Uterus (tissue), 4 donors: ENCODE data around the gene LIMCH1. TPM values are rescaled to one million over a fixed set of nuclear protein-coding genes. Genes with fewer than 3 reads are reported as not detected.

ENCODE experiments used
- DNase-seq, 2 donors: peaks; one replicate each; pipeline ENCODE4 v3.0.0-alpha.2; 2019 to 2020
- H3K27ac ChIP-seq, 2 donors: fragments of 200-600 bp; sonication (generic); 1 replicate in 1 of 2; 2 replicates in 1 of 2; pipeline ENCODE4 v1.5.1; 2016 to 2018
- H3K27me3 ChIP-seq, 2 donors: fragments of 200-600 bp; sonication (generic); one replicate each; pipeline ENCODE4 v1.5.1; 2018 to 2019; ENCODE audit warnings: control low read depth in 1 of 2
- H3K36me3 ChIP-seq, 2 donors: fragments of 200-600 bp; sonication (generic); one replicate each; pipeline ENCODE4 v1.5.1; 2019; ENCODE audit warnings: control low read depth in 1 of 2
- H3K4me1 ChIP-seq, 2 donors: fragments of 200-600 bp; sonication (generic); one replicate each; pipeline ENCODE4 v1.5.1; 2018 to 2019; ENCODE audit warnings: control low read depth in 1 of 2
- H3K4me3 ChIP-seq, 2 donors: fragments of 200-600 bp; sonication (generic); 1 replicate in 1 of 2; 2 replicates in 1 of 2; pipeline ENCODE4 v1.5.1; 2018 to 2019; ENCODE audit warnings: mild to moderate bottlenecking in 1 of 2
- H3K9me3 ChIP-seq, 2 donors: fragments of 200-600 bp; sonication (generic); one replicate each; pipeline ENCODE4 v1.5.1; 2019; ENCODE audit warnings: control low read depth in 1 of 2
- POLR2A ChIP-seq, 2 donors: fragments of 450-650 bp; IDR thresholded peaks; one replicate each; pipeline ENCODE4 v1.6.1; 2016; ENCODE audit warnings: antibody characterized with exemption in 2 of 2, mild to moderate bottlenecking in 1 of 2, moderate library complexity in 1 of 2
- intact Hi-C: fragments of 100-400 bp; cut with DNase I; formaldehyde crosslinking; loops from one replicate; pipeline ENCODE4 v1.15.1; 2023; ENCODE audit warnings: low total_unique reads
- total RNA-seq, 4 donors: library from RNA; depleted of rRNA in 3 of 4; stranded (reverse); fragments of >200 nt in 3 of 4; gene quantifications; one replicate each; pipeline versions ENCODE4 v1.1.0 to v1.2.4, GENCODE V29; 2014 to 2023
- TF ChIP-seq, protein P1 (sequence below), 4 experiments: fragments of 200-600 bp in 2 of 4; fragments of 450-650 bp in 2 of 4; sonication (generic) in 2 of 4; IDR thresholded peaks; one replicate each; pipeline ENCODE4 v1.5.1; 2016 to 2019; ENCODE audit warnings: antibody characterized with exemption in 4 of 4, mild to moderate bottlenecking in 2 of 4, moderate library complexity in 1 of 4
- donor health status: DM: yes; HTN: yes; CAD: no.

The LIMCH1 gene
- total RNA-seq, 4 donors from 2014 or later: 12.9 to 49.5 (median 28.2) TPM

DNA sequence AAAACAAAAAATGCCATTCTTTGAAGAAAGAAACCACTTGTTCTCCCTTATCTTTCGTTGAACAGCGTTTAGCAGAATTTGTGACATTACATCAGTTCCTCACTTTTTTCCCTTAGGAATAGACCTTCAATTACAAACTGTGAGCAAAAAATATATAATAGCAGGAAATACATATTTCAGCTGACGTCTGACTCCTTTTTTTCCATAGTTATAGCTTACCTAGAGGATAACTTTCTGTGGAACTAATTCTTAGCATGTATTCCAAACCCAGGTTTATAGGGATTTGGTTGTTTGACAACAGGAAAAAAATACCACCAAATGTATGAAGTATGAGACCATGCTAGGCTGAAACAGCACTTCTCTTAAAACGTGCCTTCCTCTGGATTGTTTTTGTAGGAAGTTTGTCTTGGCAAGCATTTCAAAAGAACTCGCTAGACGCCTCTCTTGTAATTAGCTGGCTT lies 2.0 kb upstream of the LIMCH1 start:
- Histone ChIP-seq H3K9me3 (no peaks in the 10 kb centered on the region), H3K27ac (peak overlapping the region; percentile 24 to 56), H3K4me1 (no peaks in the 10 kb centered on the region), H3K27me3 (no peaks in the 10 kb centered on the region), H3K4me3 (no peak overlapping the region), H3K36me3 (no peaks in the 10 kb centered on the region)
- no peak for DNase-seq
- TF ChIP-seq POLR2A (IDR thresholded peaks at IDR 0.05): no peak
- intact Hi-C loops: no loop called here

DNA sequence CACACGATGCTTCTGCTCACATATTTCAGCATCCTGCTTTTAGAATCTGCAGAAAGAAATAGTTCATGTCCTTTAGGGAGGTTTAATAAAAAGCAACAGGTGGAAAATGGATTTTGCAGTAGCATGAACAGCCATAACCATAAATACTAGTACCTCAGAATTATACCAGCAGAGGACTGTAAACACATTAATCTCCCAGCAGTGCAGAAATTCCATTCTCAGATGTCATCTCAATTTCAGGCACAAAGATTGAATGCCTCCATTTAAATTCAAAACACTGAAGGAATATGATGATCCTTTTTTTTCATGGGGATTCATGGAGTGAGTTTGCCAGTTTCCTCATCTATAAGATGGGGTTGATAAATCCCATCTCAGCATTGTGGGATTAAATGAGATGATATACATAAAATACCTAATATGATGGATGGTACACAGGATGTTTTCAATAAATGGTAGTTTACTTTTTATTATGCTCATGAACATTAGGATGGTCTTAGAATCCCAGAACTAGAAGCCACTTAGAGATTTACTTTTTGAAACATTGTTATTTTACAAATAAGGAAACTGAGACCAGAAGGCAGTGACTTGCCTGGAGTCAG lies 566 bp upstream of the LIMCH1 start:
- Histone ChIP-seq H3K27ac (no peak overlapping the region), H3K27me3 (no peaks in the 10 kb centered on the region), H3K4me3 (no peak overlapping the region), H3K4me1 (no peaks in the 10 kb centered on the region), H3K9me3 (no peaks in the 10 kb centered on the region), H3K36me3 (no peaks in the 10 kb centered on the region)
- TF ChIP-seq POLR2A (IDR thresholded peaks at IDR 0.05): no peak
- TF ChIP-seq, protein P1, sequence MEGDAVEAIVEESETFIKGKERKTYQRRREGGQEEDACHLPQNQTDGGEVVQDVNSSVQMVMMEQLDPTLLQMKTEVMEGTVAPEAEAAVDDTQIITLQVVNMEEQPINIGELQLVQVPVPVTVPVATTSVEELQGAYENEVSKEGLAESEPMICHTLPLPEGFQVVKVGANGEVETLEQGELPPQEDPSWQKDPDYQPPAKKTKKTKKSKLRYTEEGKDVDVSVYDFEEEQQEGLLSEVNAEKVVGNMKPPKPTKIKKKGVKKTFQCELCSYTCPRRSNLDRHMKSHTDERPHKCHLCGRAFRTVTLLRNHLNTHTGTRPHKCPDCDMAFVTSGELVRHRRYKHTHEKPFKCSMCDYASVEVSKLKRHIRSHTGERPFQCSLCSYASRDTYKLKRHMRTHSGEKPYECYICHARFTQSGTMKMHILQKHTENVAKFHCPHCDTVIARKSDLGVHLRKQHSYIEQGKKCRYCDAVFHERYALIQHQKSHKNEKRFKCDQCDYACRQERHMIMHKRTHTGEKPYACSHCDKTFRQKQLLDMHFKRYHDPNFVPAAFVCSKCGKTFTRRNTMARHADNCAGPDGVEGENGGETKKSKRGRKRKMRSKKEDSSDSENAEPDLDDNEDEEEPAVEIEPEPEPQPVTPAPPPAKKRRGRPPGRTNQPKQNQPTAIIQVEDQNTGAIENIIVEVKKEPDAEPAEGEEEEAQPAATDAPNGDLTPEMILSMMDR (IDR thresholded peaks at IDR 0.05): no peak
- intact Hi-C loops: no loop called here
- no peak for DNase-seq

DNA sequence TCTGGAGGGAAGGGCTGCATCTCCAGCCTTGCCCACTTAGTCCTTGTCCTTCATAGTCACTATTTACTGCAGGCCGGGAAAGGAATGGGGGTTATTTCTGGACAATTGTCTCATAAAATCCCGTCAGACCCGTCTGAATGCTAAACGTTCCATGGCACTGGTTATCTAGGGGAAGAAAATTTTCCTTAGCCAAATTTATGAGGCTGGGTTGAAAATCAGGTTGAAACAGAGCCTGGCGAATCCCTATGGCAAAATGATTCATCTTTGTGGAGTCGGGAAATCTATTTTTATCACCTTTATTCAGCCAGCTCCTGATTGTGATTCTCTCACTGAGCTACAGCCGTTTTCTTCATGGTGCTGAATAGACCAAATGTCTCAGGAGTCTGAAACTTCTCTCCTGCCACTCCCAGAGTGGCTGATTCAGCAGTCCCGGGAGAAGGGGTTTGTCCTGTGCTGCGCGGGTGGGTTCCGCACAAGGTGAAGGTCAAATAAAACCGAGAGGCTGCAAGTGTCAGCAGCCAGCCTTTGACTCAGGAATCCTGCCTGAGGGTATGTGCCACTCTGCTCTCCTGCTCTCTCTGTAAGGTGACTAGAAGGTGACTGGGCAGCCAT lies 1.0 kb downstream of the LIMCH1 start:
- Histone ChIP-seq H3K4me1 (no peaks in the 10 kb centered on the region), H3K9me3 (no peaks in the 10 kb centered on the region), H3K36me3 (no peaks in the 10 kb centered on the region), H3K4me3 (peak overlapping the region in 1 of 2 donors; percentile 11), H3K27ac (peak overlapping the region; percentile 29 to 61), H3K27me3 (no peaks in the 10 kb centered on the region)
- DNase-seq: no peak
- intact Hi-C loops: no loop called here
- TF ChIP-seq, protein P1 (IDR thresholded peaks at IDR 0.05): no peak
- no peak for TF ChIP-seq POLR2A (IDR thresholded peaks at IDR 0.05)

DNA sequence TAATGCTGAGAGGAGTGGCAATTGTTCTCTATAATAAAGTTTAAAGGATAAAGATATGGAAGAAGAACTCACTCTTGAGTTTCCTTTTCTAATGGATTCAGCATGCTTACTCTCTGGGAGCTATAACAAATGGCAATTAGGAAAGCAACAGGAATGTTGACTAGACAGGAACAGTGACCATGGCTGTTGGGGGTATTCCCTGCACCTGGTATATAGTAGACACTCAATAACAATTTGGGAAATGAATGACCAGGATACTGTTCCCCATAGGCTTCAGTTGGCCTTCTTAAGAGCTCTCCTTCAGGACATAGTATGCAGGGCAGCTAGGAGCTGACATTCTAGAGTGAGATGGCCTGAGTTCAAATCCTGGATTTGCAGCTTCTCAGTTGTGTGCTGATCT lies 1.8 kb downstream of the LIMCH1 start:
- H3K27ac ChIP-seq: peak overlapping the region in 1 of 2 donors; percentile 19
- DNase-seq: no peak
- H3K36me3 ChIP-seq: no peaks in the 10 kb centered on the region
- H3K4me3 ChIP-seq: no peak overlapping the region
- H3K4me1 ChIP-seq: no peaks in the 10 kb centered on the region
- no peaks in the 10 kb centered on the region for H3K27me3 ChIP-seq
- intact Hi-C loops: no loop called here
- H3K9me3 ChIP-seq: no peaks in the 10 kb centered on the region
- TF ChIP-seq, protein P1 (IDR thresholded peaks at IDR 0.05): no peak
- TF ChIP-seq POLR2A (IDR thresholded peaks at IDR 0.05): no peak

DNA sequence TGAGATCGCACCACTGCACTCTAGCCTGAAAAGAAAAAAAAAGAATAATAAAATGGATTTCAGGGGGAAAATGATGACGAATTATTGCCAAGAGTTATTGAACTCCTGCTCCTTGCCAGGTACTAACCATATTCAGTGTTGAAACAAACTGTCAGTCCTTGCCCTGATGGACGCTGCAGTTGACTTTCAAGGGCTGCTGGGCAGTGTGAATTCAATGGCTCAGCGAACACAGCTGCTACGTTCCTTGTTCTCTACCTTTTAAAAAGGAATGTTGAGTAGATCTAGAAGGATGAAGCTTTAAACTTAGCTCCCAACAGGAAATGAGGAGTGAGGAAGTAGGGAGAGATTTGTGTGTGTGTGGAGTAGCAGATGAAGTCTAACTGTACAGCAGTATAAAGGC lies 2.7 kb downstream of the LIMCH1 start:
- no peak for DNase-seq
- Histone ChIP-seq H3K4me1 (no peaks in the 10 kb centered on the region), H3K9me3 (no peaks in the 10 kb centered on the region), H3K27ac (no peak overlapping the region), H3K36me3 (no peaks in the 10 kb centered on the region), H3K4me3 (no peak overlapping the region), H3K27me3 (no peaks in the 10 kb centered on the region)
- no peak for TF ChIP-seq POLR2A (IDR thresholded peaks at IDR 0.05)
- TF ChIP-seq, protein P1 (IDR thresholded peaks at IDR 0.05): no peak
- intact Hi-C loops: no loop called here
